ENCODE results near the gene CACNA1F. TPM values are rescaled to one million over a fixed set of nuclear protein-coding genes. Genes with fewer than 3 reads are reported as not detected.

The CACNA1F gene
- total RNA-seq, 2 experiments from 2014 or later: 0.50 to 0.93 TPM

GRCh38 chrX:49161632-49162031 lies 71.5 kb downstream of the CACNA1F start:
- Mint-ChIP-seq H3K36me3 (ENCODE audit: low read depth) (no peaks in the 10 kb centered on the region), H3K9me3 (no peaks in the 10 kb centered on the region), H3K27ac (no peak overlapping the region), H3K4me3 (no peak overlapping the region), H3K4me1 (peaks cover 27% of the 10 kb centered on the region), H3K27me3 (no peaks in the 10 kb centered on the region)
- POLR2A ChIA-PET: no interaction called here
- DNase-seq: no peak
- CTCF ChIA-PET: interaction anchor here (1.3 kb wide), 1 partner anchor 31 kb away, joined by 6 read pairs; no protein-coding TSS in a partner anchor

GRCh38 chrX:49160908-49161307 lies 72.2 kb downstream of the CACNA1F start:
- Mint-ChIP-seq H3K27me3 (no peaks in the 10 kb centered on the region), H3K4me1 (peaks cover 28% of the 10 kb centered on the region), H3K4me3 (no peak overlapping the region), H3K27ac (no peak overlapping the region), H3K9me3 (no peaks in the 10 kb centered on the region), H3K36me3 (ENCODE audit: low read depth) (no peaks in the 10 kb centered on the region)
- ChIA-PET CTCF (interaction anchor here (1.3 kb wide), 1 partner anchor 32 kb away, joined by 6 read pairs; no protein-coding TSS in a partner anchor), POLR2A (no interaction called here)
- no peak for DNase-seq

GRCh38 chrX:49157194-49157593 lies 75.9 kb downstream of the CACNA1F start:
- Mint-ChIP-seq H3K36me3 (ENCODE audit: low read depth) (no peaks in the 10 kb centered on the region), H3K27me3 (no peaks in the 10 kb centered on the region), H3K4me3 (no peak overlapping the region), H3K9me3 (no peaks in the 10 kb centered on the region), H3K4me1 (peaks cover 21% of the 10 kb centered on the region), H3K27ac (no peak overlapping the region)
- DNase-seq: no peak
- ChIA-PET CTCF (interaction anchor here (0.8 kb wide), 1 partner anchor 15 kb away, joined by 3 read pairs; no protein-coding TSS in a partner anchor), POLR2A (no interaction called here)

GRCh38 chrX:49155900-49156837 lies 77.0 kb downstream of the CACNA1F start:
- ChIA-PET CTCF (interaction anchor here (0.6 to 2.2 kb wide), 21 partner anchors 10 to 198 kb away, joined by 3 to 18 read pairs (median 5); partner anchors contain the start of genes CCDC22, GRIPAP1, PLP2 and PPP1R3F), POLR2A (interaction anchor here (0.6 to 0.9 kb wide), 4 partner anchors 10 to 77 kb away, joined by 3 to 6 read pairs (median 4); partner anchors contain the start of gene WDR45)
- no peaks in the 10 kb centered on the region for H3K27me3 Mint-ChIP-seq
- no peaks in the 10 kb centered on the region for H3K36me3 Mint-ChIP-seq (ENCODE audit: low read depth)
- H3K4me3 Mint-ChIP-seq: peak overlapping the region; percentile 89
- H3K9me3 Mint-ChIP-seq: no peaks in the 10 kb centered on the region
- peak overlapping the region; percentile 94 for H3K27ac Mint-ChIP-seq
- peak; percentile 87 for DNase-seq
- peaks cover 18% of the 10 kb centered on the region for H3K4me1 Mint-ChIP-seq

GRCh38 chrX:49155243-49155899 lies 77.8 kb downstream of the CACNA1F start:
- peaks cover 18% of the 10 kb centered on the region for H3K4me1 Mint-ChIP-seq
- H3K27me3 Mint-ChIP-seq: no peaks in the 10 kb centered on the region
- no peaks in the 10 kb centered on the region for H3K36me3 Mint-ChIP-seq (ENCODE audit: low read depth)
- peak overlapping the region; percentile 89 for H3K4me3 Mint-ChIP-seq
- POLR2A ChIA-PET: interaction anchor here (0.6 to 0.9 kb wide), 4 partner anchors 11 to 76 kb away, joined by 3 to 6 read pairs (median 4); partner anchors contain the start of gene WDR45
- CTCF ChIA-PET: interaction anchor here (0.6 to 2.2 kb wide), 22 partner anchors 8 to 197 kb away, joined by 3 to 18 read pairs (median 4); partner anchors contain the start of genes CCDC22, GRIPAP1, PLP2 and PPP1R3F
- peak overlapping the region; percentile 94 for H3K27ac Mint-ChIP-seq
- no peaks in the 10 kb centered on the region for H3K9me3 Mint-ChIP-seq
- peak; percentile 50 for DNase-seq

Other genes with a start within 250 kb of the CACNA1F start
- gene GRIPAP1, start 231.1 kb downstream of the CACNA1F start, total RNA-seq: 100 to 1,000 TPM; 104 to 116 TPM
- gene TFE3, start 190.0 kb downstream of the CACNA1F start, total RNA-seq: 10 to 100 TPM; 32.2 to 32.7 TPM
- gene CCDC120, start 174.3 kb downstream of the CACNA1F start, total RNA-seq: 1 to 10 TPM; 5.8 to 6.5 TPM
- gene PRAF2, start 159.3 kb downstream of the CACNA1F start, total RNA-seq: 10 to 100 TPM; 21.1 to 23.9 TPM
- gene WDR45, start 153.5 kb downstream of the CACNA1F start, total RNA-seq: 10 to 100 TPM; 51.1 to 58.7 TPM
- gene GPKOW, start 109.6 kb downstream of the CACNA1F start, total RNA-seq: 10 to 100 TPM; 41.9 to 43.6 TPM
- gene MAGIX, start 70.6 kb downstream of the CACNA1F start, total RNA-seq: 1 to 10 TPM; 1.6 to 2.0 TPM
- gene PLP2, start 61.4 kb downstream of the CACNA1F start, total RNA-seq: 100 to 1,000 TPM; 267 to 273 TPM
- 10 to 100 TPM; 19.0 to 20.3 TPM for gene PRICKLE3, start 47.0 kb downstream of the CACNA1F start, total RNA-seq
- gene SYP, start 33.1 kb downstream of the CACNA1F start, total RNA-seq: 1 to 10 TPM; 1.1 to 1.2 TPM
- 10 to 100 TPM; 23.4 to 24.6 TPM for gene CCDC22, start 2.1 kb upstream of the CACNA1F start, total RNA-seq
- gene FOXP3, start 31.4 kb upstream of the CACNA1F start, total RNA-seq: 10 to 100 TPM; 18.4 to 19.1 TPM
- gene PPP1R3F, start 36.5 kb upstream of the CACNA1F start, total RNA-seq: 1 to 10 TPM; 9.3 to 9.9 TPM
- gene GAGE10, start 70.3 kb upstream of the CACNA1F start, total RNA-seq: not detected
- not detected for gene GAGE12J, start 88.7 kb upstream of the CACNA1F start, total RNA-seq
- gene GAGE13, start 98.2 kb upstream of the CACNA1F start, total RNA-seq: not detected

Measured in activated CD4-positive, alpha-beta memory T cell treated with anti-CD3 and anti-CD28 coated beads, Interleukin-2, amount 10 ng/mL, durations not matched to agents 7 days and 5 days (primary cell).